B cell (primary cell): ENCODE measurements around the gene SERPINE2. TPM values are rescaled to one million over a fixed set of nuclear protein-coding genes. Genes with fewer than 3 reads are reported as not detected.
A peak's percentile ranks its signal among the peaks of the same experiment; 100 is the strongest.

Experiments used
- ATAC-seq: fragments of 200-7000 bp; cut with Tn5 transposase; one replicate; pipeline ENCODE4 v1.10.0; 2021; ENCODE audit warnings: low read depth, mild to moderate bottlenecking, moderate number of reproducible peaks, moderate library complexity
- CTCF ChIA-PET: fragments of 350-600 bp; sonication (Branson Sonifier 250); formaldehyde crosslinking; loops from one replicate; lab custom pipeline; 2021; ENCODE audit warnings: antibody characterized with exemption, inconsistent platforms; lab: Charles Lee
- POLR2A ChIA-PET: fragments of 350-600 bp; sonication (Branson Sonifier 250); formaldehyde crosslinking; loops from one replicate; lab custom pipeline; 2021; ENCODE audit warnings: antibody characterized with exemption; lab: Charles Lee
- DNase-seq: peaks from one replicate; pipeline ENCODE4 v3.0.0; 2013
- H2AFZ ChIP-seq: 2 replicates; pipeline ENCODE4 v1.6.1; 2012; ENCODE audit warnings: mild to moderate bottlenecking, low read depth, low read length; ENCODE audit not compliant: insufficient read depth, poor library complexity, severe bottlenecking
- H3K27ac ChIP-seq, 2 donors: 1 replicate in 1 of 2; 2 replicates in 1 of 2; pipeline ENCODE4 v1.5.1; 2012 to 2013; ENCODE audit warnings: low read length in 2 of 2, mild to moderate bottlenecking in 2 of 2, moderate library complexity in 1 of 2
- H3K27me3 ChIP-seq, 4 experiments: fragments of 200-600 bp in 1 of 4; sonication (generic) in 1 of 4; replicated peaks in 1 of 4; 1 replicate in 2 of 4; 2 replicates in 2 of 4; pipeline versions ENCODE4 v1.6.1 to v1.7.0; 2013 to 2016; ENCODE audit warnings: low read length in 3 of 4, mild to moderate bottlenecking in 2 of 4, mixed read lengths in 1 of 4, moderate library complexity in 1 of 4; ENCODE audit not compliant: insufficient read depth in 4 of 4, control insufficient read depth in 3 of 4; ENCODE audit errors: control extremely low read depth in 1 of 4
- H3K36me3 ChIP-seq, 2 experiments: replicated peaks in 1 of 2; 1 replicate in 1 of 2; 2 replicates in 1 of 2; pipeline versions ENCODE4 v1.6.1 to v1.7.1; 2013; ENCODE audit warnings: low read length in 1 of 2; ENCODE audit not compliant: insufficient read depth in 2 of 2, control insufficient read depth in 1 of 2; ENCODE audit errors: control extremely low read depth in 1 of 2, extremely low read depth in 1 of 2
- H3K4me1 ChIP-seq, 2 donors: fragments of 200-600 bp in 1 of 2; sonication (generic) in 1 of 2; 1 replicate in 1 of 2; 2 replicates in 1 of 2; pipeline versions ENCODE4 v1.5.1 to v1.6.1; 2013 to 2017; ENCODE audit warnings: low read length in 2 of 2; ENCODE audit not compliant: control insufficient read depth in 2 of 2, insufficient read depth in 2 of 2
- H3K4me2 ChIP-seq: replicated peaks from 2 replicates; pipeline ENCODE3; 2012; ENCODE audit warnings: mild to moderate bottlenecking, low read depth, low read length; ENCODE audit not compliant: poor library complexity, severe bottlenecking
- H3K4me3 ChIP-seq, 5 experiments: fragments of 200-600 bp in 1 of 5; sonication (generic) in 1 of 5; 1 replicate in 3 of 5; 2 replicates in 2 of 5; pipeline versions ENCODE4 v1.5.1 to v1.7.0; 2011 to 2016; ENCODE audit warnings: low read length in 4 of 5, mild to moderate bottlenecking in 4 of 5, low read depth in 2 of 5, control low read depth in 1 of 5, moderate library complexity in 1 of 5; ENCODE audit not compliant: insufficient read depth in 1 of 5; ENCODE audit errors: control extremely low read depth in 1 of 5, extremely low read depth in 1 of 5
- H3K79me2 ChIP-seq: fragments of 200-600 bp; sonication (generic); one replicate; pipeline ENCODE4 v1.6.0; 2016; ENCODE audit warnings: low read length; ENCODE audit not compliant: control insufficient read depth, insufficient read depth
- H3K9ac ChIP-seq: fragments of 200-600 bp; sonication (generic); 2 replicates; pipeline ENCODE4 v1.6.1; 2017; ENCODE audit warnings: mild to moderate bottlenecking, low read length, moderate library complexity
- H3K9me3 ChIP-seq, 3 donors: one replicate each; pipeline versions ENCODE4 v1.6.1 to v1.7.1; 2013; ENCODE audit warnings: low read length in 2 of 3; ENCODE audit not compliant: control insufficient read depth in 2 of 3, insufficient read depth in 1 of 3; ENCODE audit errors: control extremely low read depth in 1 of 3
- H4K20me1 ChIP-seq: 2 replicates; pipeline ENCODE4 v1.6.0; 2012; ENCODE audit warnings: mild to moderate bottlenecking, low read length; ENCODE audit not compliant: insufficient read depth, control insufficient read depth, poor library complexity, severe bottlenecking
- H3K27ac Mint-ChIP-seq: one replicate; pipeline ENCODE4 v1.8.0; 2021; ENCODE audit warnings: mixed read lengths
- H3K27me3 Mint-ChIP-seq: one replicate; pipeline ENCODE4 v1.8.0; 2021; ENCODE audit warnings: mixed read lengths
- H3K4me1 Mint-ChIP-seq: one replicate; pipeline ENCODE4 v1.8.0; 2021; ENCODE audit warnings: mixed read lengths
- H3K4me3 Mint-ChIP-seq: one replicate; pipeline ENCODE4 v1.8.0; 2021; ENCODE audit warnings: mixed read lengths
- H3K9me3 Mint-ChIP-seq: one replicate; pipeline ENCODE4 v1.8.0; 2022; ENCODE audit warnings: mixed read lengths; ENCODE audit not compliant: insufficient read depth
- CTCF ChIP-seq: fragments of 200-600 bp; IDR thresholded peaks from one replicate; pipeline ENCODE4 v1.8.0; 2022; ENCODE audit warnings: antibody characterized with exemption, mild to moderate bottlenecking
- EZH2 ChIP-seq: IDR thresholded peaks from 2 replicates; pipeline ENCODE4 v1.6.1; 2012; ENCODE audit warnings: borderline replicate concordance, low read depth, mild to moderate bottlenecking, moderate library complexity, low read length; ENCODE audit not compliant: insufficient read depth, poor library complexity, severe bottlenecking
- WGBS: methylation state at CpG from one replicate; pipeline ENCODE4 v1.1.5; 2013; ENCODE audit warnings: missing lambda C conversion rate; ENCODE audit not compliant: insufficient coverage; 5-methylcytosine and 5-hydroxymethylcytosine counted together
- intact Hi-C: fragments of 100-400 bp; cut with micrococcal nuclease; formaldehyde crosslinking; loops from one replicate; pipeline ENCODE4 v1.10.0; 2022
- polyA plus RNA-seq: library from polyadenylated mRNA; depleted of rRNA; stranded (reverse); fragments of >200 nt; gene quantifications from 2 replicates; pipeline ENCODE4 v1.2.3, GENCODE V29; 2012
- total RNA-seq, 2 donors: library from RNA; stranded (reverse); fragments of 120-200 nt in 1 of 2; gene quantifications; 1 replicate in 1 of 2; 2 replicates in 1 of 2; pipeline versions ENCODE4 v1.2.3 to v1.2.4, GENCODE V29; 2013 to 2022

Gene SERPINE2
- total and polyA plus RNA-seq, 2 donors (not counting 1 experiment from before 2014, with no cell fraction given) = 0.45 to 1.8 TPM

- H3K4me1 ChIP-seq = peaks cover 50 to 52% of the 10 kb centered on the region in 2 donors
- DNase-seq (peak; percentile 21), ATAC-seq (no peak)
- H3K9me3 Mint-ChIP-seq = no peaks in the 10 kb centered on the region
- H3K79me2 ChIP-seq = peaks cover 47% of the 10 kb centered on the region
- ChIA-PET CTCF (interaction anchor here (0.7 to 2.9 kb wide), 3 partner anchors 54 to 76 kb away, joined by 3 to 9 read pairs (median 3); no protein-coding TSS in a partner anchor), POLR2A (interaction anchor here (1.6 kb wide), 1 partner anchor 11 kb away, joined by 6 read pairs; the partner anchor contains the start of gene WDFY1)
- H3K9me3 ChIP-seq = no peaks in the 10 kb centered on the region
- peak overlapping the region; percentile 94 for H2AFZ ChIP-seq
- peak overlapping the region; percentile 72 to 78 for H3K27ac ChIP-seq
- TF ChIP-seq EZH2 = no peak
- no peak for TF ChIP-seq CTCF
- H4K20me1 ChIP-seq = peaks cover 10% of the 10 kb centered on the region
- H3K9ac ChIP-seq = peak overlapping the region; percentile 81
- H3K4me1 Mint-ChIP-seq = peaks cover 65% of the 10 kb centered on the region
- H3K27me3 ChIP-seq = no peaks in the 10 kb centered on the region
- no peak overlapping the region for H3K4me3 ChIP-seq
- peak overlapping the region; percentile 68 for H3K4me3 Mint-ChIP-seq
- H3K27me3 Mint-ChIP-seq = no peaks in the 10 kb centered on the region
- H3K4me2 ChIP-seq = peak overlapping the region; percentile 74
- 75% methylated on average over 3 of the region's 4 CpGs for WGBS
- peak overlapping the region; percentile 89 for H3K27ac Mint-ChIP-seq
- H3K36me3 ChIP-seq = peaks cover 4 to 16% of the 10 kb centered on the region in 2 experiments
- intact Hi-C loops = loop anchor here (2.0 to 10.0 kb wide), 5 partner anchors 17 to 1301 kb away; partner anchors contain the start of genes CUL3 and FARSB
Measured at GRCh38 chr2:223956300-223956699, 82.8 kb downstream of the SERPINE2 start.

GRCh38 chr2:223954401-223954800 lies 84.7 kb downstream of the SERPINE2 start:
- Histone ChIP-seq H3K4me1 (peaks cover 50 to 53% of the 10 kb centered on the region in 2 donors), H3K4me2 (no peak overlapping the region), H3K27ac (no peak overlapping the region), H3K27me3 (no peaks in the 10 kb centered on the region), H3K79me2 (peaks cover 46% of the 10 kb centered on the region), H3K9me3 (no peaks in the 10 kb centered on the region), H3K4me3 (no peak overlapping the region), H4K20me1 (no peaks in the 10 kb centered on the region), H3K9ac (no peak overlapping the region), H3K36me3 (no peaks in the 10 kb centered on the region), H2AFZ (no peak overlapping the region)
- Mint-ChIP-seq H3K4me1 (peaks cover 61% of the 10 kb centered on the region), H3K4me3 (no peak overlapping the region), H3K27ac (peak overlapping the region; percentile 41), H3K9me3 (no peaks in the 10 kb centered on the region), H3K27me3 (no peaks in the 10 kb centered on the region)
- DNase-seq (no peak), ATAC-seq (no peak)
- CTCF ChIA-PET = interaction anchor here (1.2 to 2.9 kb wide), 4 partner anchors 8 to 118 kb away, joined by 3 to 9 read pairs (median 6); no protein-coding TSS in a partner anchor
- TF ChIP-seq EZH2 = no peak
- TF ChIP-seq CTCF = no peak
- POLR2A ChIA-PET = interaction anchor here (0.5 to 1.8 kb wide), 2 partner anchors 9 to 967 kb away, joined by 5 to 8 read pairs; partner anchors contain the start of gene WDFY1
- 100% methylated on average over 1 of the region's 3 CpGs for WGBS
- intact Hi-C loops = loop anchor here (10.0 kb wide), 1 partner anchor 1300 kb away; the partner anchor contains the start of gene FARSB
